Panc1 (cell line): ENCODE measurements around the gene ABCA6.

Experiments used
- POLR2AphosphoS5 ChIP-seq: IDR thresholded peaks from 2 replicates; pipeline ENCODE4 v1.6.1; 2012; ENCODE audit warnings: mild to moderate bottlenecking, low read depth, low read length, moderate library complexity
- TF ChIP-seq, protein P1 (sequence below): fragments of 450-650 bp; IDR thresholded peaks from 2 replicates; pipeline ENCODE4 v1.5.1; 2017; ENCODE audit warnings: mild to moderate bottlenecking

DNA sequence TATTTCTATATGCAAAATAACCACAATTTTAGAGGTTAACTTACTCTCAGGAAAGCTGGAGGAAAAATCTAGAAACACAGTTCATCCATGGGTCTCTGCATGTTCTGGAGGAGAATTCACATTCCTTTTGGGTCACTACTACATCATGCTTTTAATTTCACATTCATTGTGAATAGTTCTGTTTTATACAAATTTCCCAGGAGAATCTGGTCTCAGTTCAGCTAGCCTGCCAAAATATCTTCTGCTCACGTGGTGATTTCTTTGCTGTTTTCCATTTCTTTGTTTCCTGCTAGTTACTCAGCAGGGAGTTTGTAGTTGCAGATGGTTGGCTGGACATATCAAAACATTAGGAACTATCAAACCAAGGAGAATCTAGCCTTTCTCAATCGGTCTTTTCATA, 80.9 kb downstream of the ABCA6 start, which contains the start of gene ABCA9:
- TF ChIP-seq, protein P1, sequence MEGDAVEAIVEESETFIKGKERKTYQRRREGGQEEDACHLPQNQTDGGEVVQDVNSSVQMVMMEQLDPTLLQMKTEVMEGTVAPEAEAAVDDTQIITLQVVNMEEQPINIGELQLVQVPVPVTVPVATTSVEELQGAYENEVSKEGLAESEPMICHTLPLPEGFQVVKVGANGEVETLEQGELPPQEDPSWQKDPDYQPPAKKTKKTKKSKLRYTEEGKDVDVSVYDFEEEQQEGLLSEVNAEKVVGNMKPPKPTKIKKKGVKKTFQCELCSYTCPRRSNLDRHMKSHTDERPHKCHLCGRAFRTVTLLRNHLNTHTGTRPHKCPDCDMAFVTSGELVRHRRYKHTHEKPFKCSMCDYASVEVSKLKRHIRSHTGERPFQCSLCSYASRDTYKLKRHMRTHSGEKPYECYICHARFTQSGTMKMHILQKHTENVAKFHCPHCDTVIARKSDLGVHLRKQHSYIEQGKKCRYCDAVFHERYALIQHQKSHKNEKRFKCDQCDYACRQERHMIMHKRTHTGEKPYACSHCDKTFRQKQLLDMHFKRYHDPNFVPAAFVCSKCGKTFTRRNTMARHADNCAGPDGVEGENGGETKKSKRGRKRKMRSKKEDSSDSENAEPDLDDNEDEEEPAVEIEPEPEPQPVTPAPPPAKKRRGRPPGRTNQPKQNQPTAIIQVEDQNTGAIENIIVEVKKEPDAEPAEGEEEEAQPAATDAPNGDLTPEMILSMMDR = no peak
- no peak for TF ChIP-seq POLR2AphosphoS5
